GM10248 (cell line): ENCODE data around the gene SLC6A11.

Source experiments
- CTCF ChIA-PET: fragments of 300-600 bp; sonication (Branson Sonifier 250); formaldehyde crosslinking; extraction: SDS; loops from one replicate; lab custom pipeline; 2021; ENCODE audit warnings: antibody characterized with exemption; lab: Yijun Ruan, JAX
- POLR2A ChIA-PET: fragments of 350-650 bp; sonication (Branson Sonifier 250); formaldehyde crosslinking; extraction: SDS; loops from one replicate; lab custom pipeline; 2020; ENCODE audit warnings: antibody characterized with exemption; lab: Yijun Ruan, JAX
- DNase-seq: peaks from one replicate; pipeline ENCODE4 v3.0.0; 2012; ENCODE audit errors: extremely low spot score
- TF ChIP-seq, protein P1 (sequence below): IDR thresholded peaks from 2 replicates; pipeline ENCODE4 v1.5.1; 2012; ENCODE audit warnings: mild to moderate bottlenecking, low read depth; ENCODE audit errors: extremely low read depth, missing control alignments, control extremely low read depth

The SLC6A11 gene

DNA sequence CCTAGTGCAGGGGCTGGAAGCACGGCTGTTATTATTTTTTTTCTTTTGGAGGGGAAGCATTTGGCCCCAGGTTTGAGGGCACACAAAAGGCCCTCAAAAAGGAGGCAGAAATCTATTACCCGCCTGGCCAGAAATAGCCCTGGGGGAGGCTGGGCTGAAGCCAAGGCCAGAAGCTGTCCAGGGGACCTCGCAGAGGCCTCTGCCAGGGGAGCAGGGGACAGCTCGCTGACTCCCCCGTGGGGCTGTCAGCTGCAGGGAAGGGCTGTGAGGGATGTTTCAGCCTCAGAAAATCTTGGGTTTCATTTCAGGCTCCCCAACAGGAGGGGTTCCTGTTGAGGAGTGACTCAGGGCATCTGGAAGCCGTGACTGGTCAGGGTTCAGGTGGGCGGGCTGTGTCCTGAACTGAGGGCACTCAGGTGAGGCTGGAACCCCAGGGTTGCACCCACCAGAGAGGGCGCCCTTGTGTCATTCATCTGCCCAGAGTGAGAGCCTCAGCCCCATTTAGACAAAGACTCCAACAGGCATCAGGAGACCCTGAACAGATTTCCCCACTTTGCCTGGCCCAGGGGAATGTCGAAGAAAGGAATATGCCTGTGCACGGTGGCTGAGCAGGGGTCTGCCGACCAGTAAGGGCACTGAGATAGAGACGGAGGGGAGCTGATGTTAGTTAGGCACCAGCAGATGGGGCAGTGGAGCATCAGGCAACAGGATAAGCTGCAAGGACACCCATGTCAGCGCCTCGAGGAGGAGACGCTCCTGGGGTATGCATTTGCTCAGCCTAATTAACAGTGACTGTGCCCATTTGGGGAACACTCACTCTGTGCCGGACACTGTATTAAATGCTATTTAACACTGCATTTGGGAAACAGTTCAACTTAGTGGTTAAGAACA is 43.5 kb upstream of the SLC6A11 start:
- POLR2A ChIA-PET, result no interaction called here
- DNase-seq, result no peak
- TF ChIP-seq, protein P1, sequence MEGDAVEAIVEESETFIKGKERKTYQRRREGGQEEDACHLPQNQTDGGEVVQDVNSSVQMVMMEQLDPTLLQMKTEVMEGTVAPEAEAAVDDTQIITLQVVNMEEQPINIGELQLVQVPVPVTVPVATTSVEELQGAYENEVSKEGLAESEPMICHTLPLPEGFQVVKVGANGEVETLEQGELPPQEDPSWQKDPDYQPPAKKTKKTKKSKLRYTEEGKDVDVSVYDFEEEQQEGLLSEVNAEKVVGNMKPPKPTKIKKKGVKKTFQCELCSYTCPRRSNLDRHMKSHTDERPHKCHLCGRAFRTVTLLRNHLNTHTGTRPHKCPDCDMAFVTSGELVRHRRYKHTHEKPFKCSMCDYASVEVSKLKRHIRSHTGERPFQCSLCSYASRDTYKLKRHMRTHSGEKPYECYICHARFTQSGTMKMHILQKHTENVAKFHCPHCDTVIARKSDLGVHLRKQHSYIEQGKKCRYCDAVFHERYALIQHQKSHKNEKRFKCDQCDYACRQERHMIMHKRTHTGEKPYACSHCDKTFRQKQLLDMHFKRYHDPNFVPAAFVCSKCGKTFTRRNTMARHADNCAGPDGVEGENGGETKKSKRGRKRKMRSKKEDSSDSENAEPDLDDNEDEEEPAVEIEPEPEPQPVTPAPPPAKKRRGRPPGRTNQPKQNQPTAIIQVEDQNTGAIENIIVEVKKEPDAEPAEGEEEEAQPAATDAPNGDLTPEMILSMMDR, result no peak
- CTCF ChIA-PET, result interaction anchor here (0.7 to 2.0 kb wide), 6 partner anchors 9 to 33 kb away, joined by 3 to 8 read pairs (median 4); no protein-coding TSS in a partner anchor

- POLR2A ChIA-PET, result no interaction called here
- DNase-seq, result no peak
- TF ChIP-seq, protein P1, result no peak
- CTCF ChIA-PET, result interaction anchor here (1.0 to 1.3 kb wide), 2 partner anchors 10 to 172 kb away, joined by 3 to 4 read pairs; no protein-coding TSS in a partner anchor
Observed at GRCh38 chr3:10774129-10774670, 41.8 kb upstream of the SLC6A11 start.

- DNase-seq, result no peak
- TF ChIP-seq, protein P1, result no peak
- CTCF ChIA-PET, result interaction anchor here (1.3 kb wide), 1 partner anchor 9 kb away, joined by 4 read pairs; no protein-coding TSS in a partner anchor
- POLR2A ChIA-PET, result no interaction called here
Observed at GRCh38 chr3:10774825-10775224, 41.2 kb upstream of the SLC6A11 start.

DNA sequence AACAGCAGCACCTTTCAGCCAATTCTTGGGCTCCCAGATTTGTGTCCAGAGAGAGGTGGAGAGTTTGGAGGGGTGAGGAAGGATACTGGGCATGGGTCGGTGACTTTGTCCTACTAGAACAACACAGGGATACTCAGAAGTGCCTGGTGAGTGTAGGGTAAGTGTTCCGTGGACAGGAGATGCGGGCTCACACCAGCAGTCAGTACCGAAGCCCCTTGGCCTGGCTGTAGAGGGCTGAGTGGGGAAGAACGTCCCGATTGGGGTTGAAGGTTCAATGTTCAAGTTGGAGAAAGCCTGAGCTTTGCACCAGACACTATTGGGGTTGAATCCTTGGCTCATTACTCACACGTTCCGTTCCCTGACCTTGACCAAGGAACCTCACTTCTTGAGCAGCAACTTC is 40.8 kb upstream of the SLC6A11 start:
- no peak for DNase-seq
- TF ChIP-seq, protein P1, result no peak
- CTCF ChIA-PET, result no interaction called here
- POLR2A ChIA-PET, result no interaction called here

- POLR2A ChIA-PET, result no interaction called here
- TF ChIP-seq, protein P1, result no peak
- DNase-seq, result no peak
- CTCF ChIA-PET, result interaction anchor here (1.3 kb wide), 1 partner anchor 17 kb away, joined by 5 read pairs; no protein-coding TSS in a partner anchor
Observed at GRCh38 chr3:10775828-10776227, 40.2 kb upstream of the SLC6A11 start.

GRCh38 chr3:10777627-10778026 is 38.4 kb upstream of the SLC6A11 start:
- DNase-seq, result no peak
- TF ChIP-seq, protein P1, result no peak
- POLR2A ChIA-PET, result no interaction called here
- CTCF ChIA-PET, result no interaction called here
